Mucosa of gallbladder (tissue), 1 donor: ENCODE data around the gene SUSD3. TPM values are rescaled to one million over a fixed set of nuclear protein-coding genes. Genes with fewer than 3 reads are reported as not detected.
"Not testable (repeated sequence)": the region's sequence is repeated elsewhere in the genome, so short reads cannot be mapped to it uniquely, and the experiment has no call there.

Experiments
- DNase-seq: peaks from one replicate; pipeline ENCODE4 v3.0.0-alpha.2; 2020; ENCODE audit warnings: low spot score
- total RNA-seq: library from RNA; stranded (reverse); gene quantifications from one replicate; pipeline ENCODE4 v1.2.1, GENCODE V29; 2021
- donor health status: DM: no; HTN: no; CAD: no.

The SUSD3 gene
- total RNA-seq, 1 donor from 2014 or later, result 5.0 TPM

GRCh38 chr9:93111001-93111370 lies 52.5 kb downstream of the SUSD3 start:
- no peak for DNase-seq

GRCh38 chr9:93111371-93112115 lies 53.0 kb downstream of the SUSD3 start:
- DNase-seq, result no peak

GRCh38 chr9:93112116-93112863 lies 53.8 kb downstream of the SUSD3 start:
- DNase-seq, result no peak

GRCh38 chr9:93112864-93113389 lies 54.4 kb downstream of the SUSD3 start:
- DNase-seq, result no peak

- no peak for DNase-seq
Measured at GRCh38 chr9:93114169-93114983, 55.9 kb downstream of the SUSD3 start.

GRCh38 chr9:93114984-93115335 lies 56.5 kb downstream of the SUSD3 start:
- DNase-seq, result no peak

- DNase-seq, result no peak
Measured at GRCh38 chr9:93115486-93116071, 57.1 kb downstream of the SUSD3 start.

GRCh38 chr9:93116072-93116961 lies 57.8 kb downstream of the SUSD3 start:
- DNase-seq, result peak; percentile 83

GRCh38 chr9:93117521-93117920 lies 59.0 kb downstream of the SUSD3 start:
- not testable (repeated sequence) for DNase-seq

GRCh38 chr9:93117924-93118862 lies 59.7 kb downstream of the SUSD3 start:
- no peak for DNase-seq

- DNase-seq, result no peak
Measured at GRCh38 chr9:93118863-93119702, 60.6 kb downstream of the SUSD3 start.

GRCh38 chr9:93119703-93119952 lies 61.1 kb downstream of the SUSD3 start:
- DNase-seq, result no peak

GRCh38 chr9:93119953-93120845 lies 61.7 kb downstream of the SUSD3 start:
- peak; percentile 92 for DNase-seq

- DNase-seq, result no peak
Measured at GRCh38 chr9:93120846-93121315, 62.4 kb downstream of the SUSD3 start.

GRCh38 chr9:93121316-93122241 lies 63.1 kb downstream of the SUSD3 start:
- DNase-seq, result no peak

GRCh38 chr9:93122721-93123221 lies 64.3 kb downstream of the SUSD3 start:
- no peak for DNase-seq
